Umbilical cord (tissue), 2 donors: Measurements from ENCODE around the gene COL9A1. TPM values are rescaled to one million over a fixed set of nuclear protein-coding genes. Genes with fewer than 3 reads are reported as not detected.

Experiments used
- DNase-seq: peaks from one replicate; pipeline ENCODE4 v3.0.0-alpha.2; 2015; ENCODE audit warnings: low spot score
- total RNA-seq: library from RNA; depleted of rRNA; stranded (reverse); fragments of >200 nt; gene quantifications from one replicate; pipeline ENCODE4 v1.2.3, GENCODE V29; 2014; ENCODE audit warnings: low replicate concordance; ENCODE audit not compliant: insufficient read depth

COL9A1 gene
- total RNA-seq, 1 donor from 2014 or later = 9.4 TPM

- DNase-seq = no peak
Measured at GRCh38 chr6:70176842-70177550, 125.9 kb downstream of the COL9A1 start.

GRCh38 chr6:70175770-70176169 is 127.1 kb downstream of the COL9A1 start:
- no peak for DNase-seq

GRCh38 chr6:70172252-70172651 is 130.6 kb downstream of the COL9A1 start:
- no peak for DNase-seq

GRCh38 chr6:70171236-70171635 is 131.6 kb downstream of the COL9A1 start:
- no peak for DNase-seq

GRCh38 chr6:70168681-70169377 is 134.1 kb downstream of the COL9A1 start:
- DNase-seq = no peak

Other genes with a start within 250 kb of the COL9A1 start
- 84.0 TPM for gene FAM135A, start 110.4 kb upstream of the COL9A1 start, total RNA-seq